NCI-H2196 treated with DMSO at 0.1 percent for 48 hours (cell line): Measurements from ENCODE around the gene TRPV3.
"Not testable (repeated sequence)": the region's sequence is repeated elsewhere in the genome, so short reads cannot be mapped to it uniquely, and the experiment has no call there.

Experiments used
- DNase-seq: peaks from one replicate; lab custom pipeline; 2025; ENCODE audit not compliant: unreplicated experiment; lab: John Stamatoyannopoulos, UW

The TRPV3 gene

DNA sequence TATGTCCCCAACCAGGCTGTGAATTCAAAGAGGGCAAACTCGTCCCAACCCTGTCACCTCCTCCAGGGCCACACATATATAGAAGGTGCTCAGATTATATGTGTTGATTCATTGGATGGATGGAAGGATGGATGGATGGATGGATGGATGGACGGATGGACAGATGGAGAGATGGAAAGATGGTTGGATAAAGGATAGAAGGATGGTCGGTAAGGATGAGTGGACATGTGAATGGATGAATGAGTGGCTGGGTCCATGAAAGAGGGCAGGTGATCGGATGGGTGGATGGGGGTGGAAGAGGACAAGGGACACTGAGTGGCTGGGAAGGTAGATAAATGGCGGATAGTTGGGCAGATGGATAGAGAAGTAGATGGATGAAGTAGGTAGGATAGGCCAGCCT is 30.1 kb downstream of the TRPV3 start:
- no peak for DNase-seq

GRCh38 chr17:3526971-3527370 is 30.6 kb downstream of the TRPV3 start:
- no peak for DNase-seq

DNA sequence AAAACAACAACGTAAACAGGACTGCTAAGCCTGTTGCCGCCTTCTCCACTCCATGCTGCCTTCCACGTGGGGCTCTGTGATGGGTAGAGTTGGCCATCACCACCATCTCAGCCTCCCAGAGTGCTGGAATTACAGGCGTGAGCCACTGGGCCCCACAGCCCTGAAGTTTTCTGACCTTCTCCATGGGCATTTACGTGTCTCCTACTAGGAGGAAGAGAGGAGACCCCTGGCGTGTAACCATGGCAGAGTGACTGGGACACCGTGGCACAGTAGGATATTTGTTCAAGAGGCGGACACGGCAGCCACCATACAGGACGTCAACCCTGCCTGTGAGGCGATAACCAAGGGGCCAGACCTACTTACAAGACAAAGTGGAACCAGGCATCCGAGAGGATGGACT is 31.1 kb downstream of the TRPV3 start:
- DNase-seq = no peak

DNA sequence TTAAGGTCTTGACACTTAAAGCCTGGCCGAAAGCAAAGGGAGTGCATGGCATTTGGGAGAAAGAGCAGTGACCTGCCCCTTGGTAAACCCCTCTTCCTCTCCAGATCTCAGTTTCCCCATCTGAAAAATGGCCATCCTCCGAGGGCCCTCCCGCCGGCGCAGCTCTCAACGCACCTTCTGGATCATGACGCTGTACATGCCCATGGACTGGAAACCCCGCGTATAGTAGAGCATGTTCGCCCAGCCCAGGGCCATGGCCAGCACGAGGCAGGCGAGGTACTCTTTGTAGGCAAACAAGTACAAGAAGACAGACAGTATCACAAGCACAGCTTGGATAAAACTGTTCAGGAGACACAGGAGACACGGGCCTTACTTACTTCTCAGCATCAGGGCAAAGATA is 33.6 kb downstream of the TRPV3 start:
- no peak for DNase-seq

DNA sequence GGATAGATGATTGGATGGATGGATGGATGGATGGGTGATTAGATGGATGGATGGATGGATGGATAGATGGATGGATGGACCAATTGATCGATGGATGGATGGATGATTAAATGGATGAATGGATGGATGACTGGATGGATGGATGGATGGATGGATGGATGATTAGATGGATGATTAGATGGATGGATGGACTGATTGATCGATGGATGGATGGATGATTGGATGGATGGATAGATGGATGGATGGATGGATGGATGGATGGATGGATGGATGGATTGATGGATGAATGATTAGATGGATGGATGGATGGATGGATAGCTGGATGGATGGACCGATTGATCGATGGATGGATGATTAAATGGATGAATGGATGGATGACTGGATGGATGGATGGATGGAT is 38.1 kb downstream of the TRPV3 start:
- not testable (repeated sequence) for DNase-seq

- no peak for DNase-seq
Observed at GRCh38 chr17:3514873-3515272, 42.7 kb downstream of the TRPV3 start.

DNA sequence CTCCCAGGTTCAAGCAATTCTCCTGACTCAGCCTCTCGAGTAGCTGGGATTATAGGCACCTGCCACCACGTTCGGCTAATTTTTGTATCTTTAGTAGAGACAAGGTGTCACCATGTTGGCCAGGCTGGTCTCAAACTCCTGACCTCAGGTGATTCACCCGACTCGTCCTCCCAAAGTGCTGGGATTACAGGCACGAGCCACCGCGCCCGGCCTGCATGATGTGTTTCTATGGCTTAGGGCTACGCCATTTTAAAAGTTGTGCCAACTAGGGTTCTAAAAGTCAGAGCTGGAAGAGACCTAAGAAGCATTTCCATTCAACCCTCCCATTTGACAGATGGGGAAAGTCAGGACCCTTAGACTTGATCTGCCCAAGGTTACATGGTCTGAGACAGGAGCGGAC is 43.4 kb downstream of the TRPV3 start:
- DNase-seq = not testable (repeated sequence)

DNA sequence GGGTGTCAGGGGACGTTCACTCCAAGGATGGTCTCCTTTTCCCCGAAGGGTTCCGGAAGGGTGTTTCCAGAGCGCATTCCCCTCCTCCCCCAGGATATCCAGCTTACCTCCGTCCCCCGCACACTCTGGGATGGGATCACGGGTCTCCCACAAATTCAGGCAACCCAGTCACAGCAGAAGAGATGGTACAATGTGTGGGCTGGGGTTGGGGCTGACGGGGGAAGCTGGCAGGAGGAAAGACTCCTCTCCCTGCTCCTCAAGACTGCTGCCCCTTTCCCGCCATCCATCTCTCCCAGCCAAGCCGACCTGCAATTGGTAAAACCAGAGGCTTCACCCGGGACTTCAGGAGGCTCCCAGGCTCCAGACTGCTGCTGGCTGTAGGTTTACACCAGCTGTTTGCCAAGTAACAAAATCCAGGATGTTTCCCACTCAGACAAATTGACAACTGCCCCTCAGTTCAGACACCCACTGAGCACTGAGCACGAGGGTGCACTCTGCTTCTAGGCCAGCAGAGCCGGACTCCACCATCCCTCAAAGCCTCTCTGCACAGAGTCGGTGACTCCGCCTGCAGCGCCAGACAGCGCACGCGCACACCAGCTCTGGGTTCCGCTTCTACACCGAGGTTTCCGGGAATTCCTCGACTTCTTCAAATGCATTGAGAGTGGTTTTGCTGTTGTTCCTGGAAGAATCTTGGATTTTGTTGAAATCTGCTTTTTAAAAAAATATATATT is 44.1 kb downstream of the TRPV3 start:
- no peak for DNase-seq

- no peak for DNase-seq
Observed at GRCh38 chr17:3512505-3513171, 45.0 kb downstream of the TRPV3 start.

DNA sequence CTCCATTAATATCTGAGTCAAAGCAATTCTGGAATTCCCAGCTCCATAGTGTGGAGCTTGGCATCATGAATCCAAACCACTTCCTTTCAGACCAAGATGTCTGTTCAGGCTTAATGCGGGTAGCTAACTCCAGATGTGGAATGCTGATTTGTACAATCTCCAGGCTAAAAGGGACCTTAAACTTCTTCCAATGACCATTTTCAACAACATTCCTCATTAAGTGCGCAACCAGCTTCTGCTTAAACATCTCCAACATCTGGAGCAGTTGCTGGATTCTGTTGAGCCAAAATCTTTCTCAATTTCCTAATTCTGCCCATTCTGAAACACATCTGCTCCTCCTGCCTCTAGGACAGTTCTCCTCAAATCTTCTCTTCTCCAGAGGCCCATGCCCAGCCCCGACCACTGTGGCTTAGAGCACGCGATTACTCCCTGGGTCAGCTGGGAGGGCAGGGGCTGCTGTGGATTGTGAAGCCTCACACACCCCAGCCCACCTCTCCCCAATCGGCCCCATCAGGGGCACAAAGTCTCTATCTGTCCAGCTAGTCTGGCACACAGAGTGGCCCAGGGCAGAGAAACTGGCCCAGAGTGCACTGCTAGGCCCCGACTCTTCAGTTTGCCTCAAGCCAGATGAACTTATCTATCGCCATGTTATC is 45.6 kb downstream of the TRPV3 start:
- DNase-seq = no peak

DNA sequence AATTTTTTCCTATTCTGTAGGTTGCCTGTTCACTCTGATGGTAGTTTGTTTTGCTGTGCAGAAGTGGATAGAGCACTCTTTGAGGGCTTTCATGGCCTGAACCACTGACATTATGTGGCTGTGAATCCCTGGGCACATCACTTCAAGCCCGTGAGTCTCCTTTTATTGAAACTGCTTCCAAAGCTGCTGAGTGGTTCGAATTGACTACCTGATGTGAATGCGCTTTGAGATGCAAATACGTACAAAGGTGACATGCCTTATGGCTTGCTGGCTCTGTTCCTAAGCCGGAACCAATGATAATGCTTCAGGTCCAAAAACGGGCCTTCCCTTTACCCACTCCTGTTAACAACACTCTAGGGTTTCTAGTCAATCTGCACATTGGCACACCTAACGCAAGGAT is 47.5 kb downstream of the TRPV3 start:
- no peak for DNase-seq

DNA sequence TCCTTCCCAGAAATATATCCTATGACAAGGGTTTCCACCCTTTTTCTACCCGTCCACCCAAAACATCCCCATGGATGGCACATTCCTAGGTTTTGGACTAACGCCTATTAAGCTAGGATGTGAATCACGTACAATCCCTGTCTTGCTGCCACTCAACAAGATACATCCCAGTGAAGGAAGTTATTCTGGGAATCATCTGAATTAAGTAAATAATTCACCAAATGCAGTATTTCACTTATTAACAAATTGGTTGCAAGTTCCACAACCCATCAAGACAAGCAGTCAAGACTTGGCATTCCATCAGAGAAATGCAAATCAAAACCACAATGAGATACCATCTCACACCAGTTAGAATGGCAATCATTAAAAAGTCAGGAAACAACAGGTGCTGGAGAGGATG is 49.7 kb downstream of the TRPV3 start:
- no peak for DNase-seq

- DNase-seq = no peak
Observed at GRCh38 chr17:3507071-3507470, 50.5 kb downstream of the TRPV3 start.

DNA sequence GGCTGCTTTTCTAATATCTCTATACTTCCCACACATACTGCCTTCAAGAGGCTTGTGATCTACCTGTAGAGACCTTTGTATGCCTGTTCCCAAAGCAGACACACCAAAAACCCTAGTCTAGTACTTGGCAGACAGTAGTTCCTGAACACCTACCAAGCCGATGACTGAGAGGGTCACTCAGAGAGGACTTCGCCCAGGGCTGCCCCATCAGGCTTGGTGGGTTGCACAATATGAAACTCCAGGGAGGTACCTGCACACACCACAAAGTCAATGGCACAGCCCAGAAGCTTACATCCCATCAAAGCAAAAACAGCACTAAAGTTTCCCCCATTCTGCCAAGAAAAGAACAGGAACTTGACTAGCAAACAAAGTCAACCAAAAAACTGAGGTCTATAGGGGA is 51.6 kb downstream of the TRPV3 start:
- no peak for DNase-seq

DNA sequence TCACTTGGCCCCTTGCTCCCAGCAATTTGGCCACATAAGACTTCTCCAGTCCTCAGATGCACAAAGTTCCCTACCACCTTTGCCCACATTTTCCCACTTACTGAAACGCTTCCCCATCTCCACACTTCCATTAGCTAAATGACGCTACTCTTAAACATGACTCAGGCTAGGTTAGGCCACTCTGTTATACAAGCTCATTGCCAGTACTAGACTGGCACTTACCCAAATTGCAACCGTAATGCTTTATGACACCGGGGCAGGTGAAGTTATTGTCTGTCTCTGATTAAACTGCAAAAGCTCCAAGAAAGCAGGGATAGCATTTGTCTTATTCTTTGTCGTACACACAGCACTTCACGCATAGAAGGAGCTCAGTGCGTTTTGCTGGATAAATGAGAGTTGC is 52.6 kb downstream of the TRPV3 start:
- DNase-seq = no peak

DNA sequence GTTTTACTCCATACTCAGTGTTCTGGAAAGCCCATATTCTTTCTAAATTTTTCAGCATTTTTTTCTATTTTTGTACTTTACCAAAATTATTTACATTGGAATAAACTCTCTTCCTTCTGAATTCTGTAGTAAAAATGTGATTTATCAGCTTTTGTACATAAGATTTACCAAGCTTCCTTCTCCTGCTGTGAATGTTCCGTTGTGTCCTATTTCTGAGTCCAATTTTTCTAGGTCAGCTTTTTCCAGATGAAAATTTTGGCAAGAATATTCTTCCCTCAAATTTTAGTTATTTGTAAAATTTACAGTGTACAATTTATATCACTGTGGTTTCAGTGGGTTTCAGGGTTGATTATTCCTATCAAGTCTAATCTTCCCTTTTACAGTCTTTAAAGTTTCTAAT is 54.3 kb downstream of the TRPV3 start:
- DNase-seq = no peak

GRCh38 chr17:3502466-3502865 is 55.1 kb downstream of the TRPV3 start:
- no peak for DNase-seq

DNA sequence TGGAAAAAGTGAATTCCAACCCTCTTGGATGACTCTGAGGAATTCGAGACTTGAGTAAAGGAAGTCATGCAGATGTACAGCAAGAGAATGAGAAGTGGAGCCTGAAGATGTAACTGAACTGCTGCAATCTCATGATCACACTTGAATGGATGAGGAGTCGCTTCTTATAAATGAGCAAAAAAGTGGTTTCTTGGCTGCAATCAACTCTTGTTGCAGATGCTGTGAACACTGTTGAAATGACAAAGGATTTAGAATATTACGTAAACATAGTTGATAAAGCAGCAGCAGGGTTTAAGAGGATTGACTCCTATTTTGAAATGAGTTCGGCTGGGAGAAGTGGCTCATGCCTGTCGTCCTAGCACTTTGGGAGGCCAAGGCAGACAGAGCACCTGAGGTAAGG is 56.3 kb downstream of the TRPV3 start:
- DNase-seq = no peak

DNA sequence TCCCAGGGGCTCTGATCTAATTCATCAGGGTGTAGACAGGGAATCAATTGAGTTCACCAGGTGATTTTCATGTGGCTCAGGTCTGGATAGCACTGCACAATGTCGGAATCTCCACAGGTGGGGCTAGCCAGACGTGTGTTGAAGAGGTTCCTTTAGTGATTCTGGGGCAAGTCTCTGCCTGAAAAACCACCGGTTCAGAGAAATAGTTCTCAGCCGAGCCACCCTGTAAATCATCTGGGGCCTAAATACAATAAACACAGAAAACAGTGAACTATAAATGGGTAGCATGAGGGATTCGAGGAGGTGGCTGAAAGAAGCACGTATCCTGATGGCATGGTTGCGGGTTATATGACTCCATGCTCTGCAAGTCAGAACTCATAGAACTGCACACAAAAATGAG is 60.5 kb downstream of the TRPV3 start:
- no peak for DNase-seq

GRCh38 chr17:3485481-3486068 is 72.0 kb downstream of the TRPV3 start:
- no peak for DNase-seq

- no peak for DNase-seq
Observed at GRCh38 chr17:3482852-3483251, 74.8 kb downstream of the TRPV3 start.

DNA sequence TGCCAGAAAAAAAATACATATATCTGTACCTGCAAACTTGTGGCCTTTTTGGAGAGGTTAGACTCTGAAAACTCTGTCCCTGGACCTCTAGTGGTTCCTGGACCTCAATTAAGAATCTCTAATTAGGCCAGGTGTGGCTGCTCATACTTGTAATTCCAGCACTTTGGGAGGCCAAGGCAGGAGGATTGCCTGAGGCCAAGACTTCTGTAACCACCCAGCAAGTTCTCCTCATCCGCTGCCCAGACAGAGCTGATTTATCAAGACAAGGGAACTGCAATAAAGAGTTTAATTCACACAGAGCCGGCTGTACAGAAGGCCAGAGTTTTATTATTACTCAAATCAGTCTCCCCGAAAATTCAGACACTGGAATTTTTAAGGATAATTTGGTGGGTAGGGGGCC is 77.6 kb downstream of the TRPV3 start:
- DNase-seq = no peak
